Mesenchymal stem cell (in vitro differentiated cells and primary cell): ENCODE results near the gene FSD1L.

ENCODE experiments used
- DNase-seq: peaks from one replicate; pipeline ENCODE4 v3.0.0-alpha.2; 2013
- H2AFZ ChIP-seq: one replicate; pipeline ENCODE4 v1.6.1; 2013; ENCODE audit warnings: low read depth, mild to moderate bottlenecking, control low read depth, inconsistent platforms, low read length, moderate library complexity
- H2AK5ac ChIP-seq: 2 replicates; pipeline ENCODE4 v1.6.1; 2013; ENCODE audit warnings: low read length, moderate library complexity, mild to moderate bottlenecking, inconsistent platforms; ENCODE audit not compliant: severe bottlenecking
- H2BK120ac ChIP-seq: one replicate; pipeline ENCODE4 v1.6.1; 2013; ENCODE audit warnings: low read depth, mild to moderate bottlenecking, inconsistent platforms, low read length, moderate library complexity
- H2BK12ac ChIP-seq, 2 experiments: one replicate each; pipeline ENCODE4 v1.6.1; 2013; ENCODE audit warnings: inconsistent platforms in 2 of 2, low read length in 2 of 2, mild to moderate bottlenecking in 2 of 2, moderate library complexity in 2 of 2, control low read depth in 1 of 2
- H2BK15ac ChIP-seq: one replicate; pipeline ENCODE4 v1.6.1; 2013; ENCODE audit warnings: mild to moderate bottlenecking, low read depth, inconsistent platforms; ENCODE audit not compliant: poor library complexity, severe bottlenecking
- H2BK5ac ChIP-seq: 2 replicates; pipeline ENCODE4 v1.6.1; 2013; ENCODE audit warnings: low read depth, mild to moderate bottlenecking, low read length, control low read depth, inconsistent platforms; ENCODE audit not compliant: poor library complexity, severe bottlenecking
- H3K14ac ChIP-seq, 2 experiments: one replicate each; pipeline ENCODE4 v1.6.1; 2013; ENCODE audit warnings: inconsistent platforms in 2 of 2, low read length in 2 of 2, control low read depth in 1 of 2, mild to moderate bottlenecking in 1 of 2, moderate library complexity in 1 of 2
- H3K18ac ChIP-seq, 2 experiments: one replicate each; pipeline ENCODE4 v1.6.1; 2013; ENCODE audit warnings: inconsistent platforms in 2 of 2, low read length in 2 of 2, control low read depth in 1 of 2, low read depth in 1 of 2, mild to moderate bottlenecking in 1 of 2
- H3K23ac ChIP-seq, 2 experiments: one replicate each; pipeline ENCODE4 v1.6.1; 2013; ENCODE audit warnings: inconsistent platforms in 2 of 2, low read length in 2 of 2, mild to moderate bottlenecking in 2 of 2, moderate library complexity in 2 of 2, control low read depth in 1 of 2
- H3K27ac ChIP-seq: 2 replicates; pipeline ENCODE4 v1.5.1; 2013; ENCODE audit warnings: mild to moderate bottlenecking, moderate library complexity, low read length, control low read depth, inconsistent platforms; ENCODE audit not compliant: poor library complexity, severe bottlenecking
- H3K27me3 ChIP-seq, 2 experiments: 2 replicates each; pipeline versions ENCODE4 v1.6.1 to v1.7.0; 2013; ENCODE audit warnings: low read length in 2 of 2, mild to moderate bottlenecking in 2 of 2, moderate library complexity in 2 of 2, control low read depth in 1 of 2, inconsistent platforms in 1 of 2; ENCODE audit not compliant: control insufficient read depth in 1 of 2, insufficient read depth in 1 of 2
- H3K36me3 ChIP-seq, 2 experiments: 2 replicates each; pipeline versions ENCODE4 v1.6.1 to v1.7.0; 2013; ENCODE audit warnings: low read length in 2 of 2, control low read depth in 1 of 2, inconsistent platforms in 1 of 2, low read depth in 1 of 2, mild to moderate bottlenecking in 1 of 2; ENCODE audit not compliant: insufficient read depth in 2 of 2, control insufficient read depth in 1 of 2
- H3K4ac ChIP-seq, 2 experiments: one replicate each; pipeline ENCODE4 v1.6.1; 2013; ENCODE audit warnings: inconsistent platforms in 2 of 2, low read length in 2 of 2, mild to moderate bottlenecking in 2 of 2, moderate library complexity in 2 of 2, control low read depth in 1 of 2, low read depth in 1 of 2
- H3K4me1 ChIP-seq: 2 replicates; pipeline ENCODE4 v1.6.1; 2013; ENCODE audit warnings: low read depth, low read length, control low read depth; ENCODE audit not compliant: control insufficient read depth, insufficient read depth
- H3K4me2 ChIP-seq: 2 replicates; pipeline ENCODE4 v1.6.1; 2013; ENCODE audit warnings: low read length, mild to moderate bottlenecking, inconsistent platforms; ENCODE audit not compliant: poor library complexity, severe bottlenecking
- H3K4me3 ChIP-seq, 2 experiments: 2 replicates each; pipeline versions ENCODE4 v1.5.1 to v1.7.0; 2013; ENCODE audit warnings: low read length in 2 of 2, mild to moderate bottlenecking in 2 of 2, control low read depth in 1 of 2, low read depth in 1 of 2; ENCODE audit not compliant: insufficient read depth in 1 of 2
- H3K79me1 ChIP-seq: replicated peaks from 2 replicates; pipeline ENCODE4 v1.6.1; 2013; ENCODE audit warnings: mild to moderate bottlenecking, control low read depth, low read length, inconsistent platforms; ENCODE audit not compliant: poor library complexity, severe bottlenecking
- H3K9ac ChIP-seq: 2 replicates; pipeline ENCODE4 v1.7.0; 2013; ENCODE audit warnings: mild to moderate bottlenecking, low read length, moderate library complexity
- H3K9me3 ChIP-seq: 2 replicates; pipeline ENCODE4 v1.7.0; 2013; ENCODE audit warnings: mild to moderate bottlenecking, low read length; ENCODE audit not compliant: control insufficient read depth
- H4K8ac ChIP-seq: one replicate; pipeline ENCODE4 v1.6.1; 2013; ENCODE audit warnings: inconsistent platforms, mild to moderate bottlenecking, low read length, moderate library complexity
- H4K91ac ChIP-seq: one replicate; pipeline ENCODE4 v1.6.1; 2013; ENCODE audit warnings: mild to moderate bottlenecking, low read length, inconsistent platforms
- WGBS: methylation state at CpG from one replicate; pipeline ENCODE4 v1.1.7; 2013; ENCODE audit warnings: mixed read lengths; 5-methylcytosine and 5-hydroxymethylcytosine counted together

Gene FSD1L

GRCh38 chr9:105405514-105406131, 42.2 kb upstream of the FSD1L start:
- H3K9me3 ChIP-seq = no peaks in the 10 kb centered on the region
- H3K4me2 ChIP-seq = no peak overlapping the region
- H2BK5ac ChIP-seq = no peak overlapping the region
- no peak overlapping the region for H3K18ac ChIP-seq
- no peak overlapping the region for H2BK15ac ChIP-seq
- 7% methylated on average over 6 of the region's 6 CpGs for WGBS
- no peaks in the 10 kb centered on the region for H3K36me3 ChIP-seq
- no peak overlapping the region for H2AFZ ChIP-seq
- H2AK5ac ChIP-seq = no peak overlapping the region
- H3K4me3 ChIP-seq = no peak overlapping the region
- no peak overlapping the region for H3K9ac ChIP-seq
- H2BK120ac ChIP-seq = no peak overlapping the region
- DNase-seq = peak; percentile 46
- H3K27me3 ChIP-seq = no peaks in the 10 kb centered on the region
- no peaks in the 10 kb centered on the region for H3K4me1 ChIP-seq
- no peak overlapping the region for H4K8ac ChIP-seq
- H3K14ac ChIP-seq = no peak overlapping the region
- H3K23ac ChIP-seq = no peak overlapping the region
- H3K79me1 ChIP-seq = no peaks in the 10 kb centered on the region
- H3K4ac ChIP-seq = no peak overlapping the region
- no peak overlapping the region for H3K27ac ChIP-seq
- H2BK12ac ChIP-seq = no peak overlapping the region
- no peak overlapping the region for H4K91ac ChIP-seq

GRCh38 chr9:105406369-105406768, 41.5 kb upstream of the FSD1L start:
- Histone ChIP-seq H3K27me3 (no peaks in the 10 kb centered on the region), H3K23ac (no peak overlapping the region), H3K14ac (no peak overlapping the region), H3K4me1 (no peaks in the 10 kb centered on the region), H3K4me3 (no peak overlapping the region), H2BK120ac (no peak overlapping the region), H3K4me2 (no peak overlapping the region), H4K91ac (no peak overlapping the region), H2AK5ac (no peak overlapping the region), H3K27ac (no peak overlapping the region), H2BK12ac (no peak overlapping the region), H2AFZ (no peak overlapping the region), H3K18ac (no peak overlapping the region), H2BK5ac (no peak overlapping the region), H3K79me1 (no peaks in the 10 kb centered on the region), H3K4ac (no peak overlapping the region), H4K8ac (no peak overlapping the region), H3K9me3 (peaks cover 3% of the 10 kb centered on the region), H2BK15ac (no peak overlapping the region), H3K36me3 (no peaks in the 10 kb centered on the region), H3K9ac (no peak overlapping the region)
- WGBS = 73% methylated on average over 5 of the region's 6 CpGs
- DNase-seq = no peak

DNA sequence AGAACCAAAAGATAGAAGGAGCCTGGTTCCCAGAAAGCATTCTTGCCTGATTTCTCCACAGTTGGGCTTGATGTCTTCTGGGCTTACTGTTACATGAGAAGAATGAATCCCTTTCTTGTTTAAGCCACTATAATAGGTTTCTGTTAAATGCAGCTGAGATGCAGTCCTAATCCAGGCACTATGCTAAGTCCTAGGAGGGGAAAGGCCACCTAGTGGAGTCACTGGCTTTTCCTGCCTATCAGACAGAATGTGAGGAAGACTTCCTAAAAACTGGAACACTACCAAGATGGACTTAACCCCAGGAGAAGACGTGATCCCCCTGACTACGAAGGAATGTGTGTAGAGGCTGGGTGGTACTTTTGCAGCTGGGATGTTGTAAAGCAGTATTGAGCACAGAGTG, 34.3 kb upstream of the FSD1L start:
- Histone ChIP-seq H3K23ac (no peak overlapping the region), H3K27me3 (no peaks in the 10 kb centered on the region), H2AFZ (no peak overlapping the region), H3K9me3 (peaks cover 8% of the 10 kb centered on the region), H3K14ac (no peak overlapping the region), H3K36me3 (no peaks in the 10 kb centered on the region), H4K8ac (no peak overlapping the region), H4K91ac (no peak overlapping the region), H2AK5ac (no peak overlapping the region), H3K79me1 (no peaks in the 10 kb centered on the region), H3K9ac (no peak overlapping the region), H3K4me1 (peaks cover 1% of the 10 kb centered on the region), H3K18ac (peak overlapping the region in 1 of 2 experiments; percentile 21), H2BK5ac (no peak overlapping the region), H2BK12ac (no peak overlapping the region), H2BK15ac (no peak overlapping the region), H2BK120ac (no peak overlapping the region), H3K27ac (no peak overlapping the region), H3K4me3 (no peak overlapping the region), H3K4me2 (no peak overlapping the region), H3K4ac (no peak overlapping the region)
- DNase-seq = peak; percentile 48
- 53% methylated on average over 2 of the region's 2 CpGs for WGBS

GRCh38 chr9:105414947-105415661, 32.7 kb upstream of the FSD1L start:
- DNase-seq = peak; percentile 65
- no peak overlapping the region for H3K18ac ChIP-seq
- no peaks in the 10 kb centered on the region for H3K79me1 ChIP-seq
- no peak overlapping the region for H3K14ac ChIP-seq
- no peak overlapping the region for H3K4ac ChIP-seq
- H3K36me3 ChIP-seq = no peaks in the 10 kb centered on the region
- no peak overlapping the region for H2BK5ac ChIP-seq
- H4K8ac ChIP-seq = no peak overlapping the region
- no peak overlapping the region for H2BK12ac ChIP-seq
- peak overlapping the region; percentile 19 for H3K9ac ChIP-seq
- H3K27me3 ChIP-seq = no peaks in the 10 kb centered on the region
- peaks cover 1% of the 10 kb centered on the region for H3K4me1 ChIP-seq
- no peak overlapping the region for H4K91ac ChIP-seq
- H3K4me2 ChIP-seq = no peak overlapping the region
- no peak overlapping the region for H2AFZ ChIP-seq
- H3K27ac ChIP-seq = no peak overlapping the region
- H2BK120ac ChIP-seq = no peak overlapping the region
- no peak overlapping the region for H3K4me3 ChIP-seq
- 9% methylated on average over 5 of the region's 6 CpGs for WGBS
- H3K23ac ChIP-seq = no peak overlapping the region
- H3K9me3 ChIP-seq = peaks cover 8% of the 10 kb centered on the region
- H2BK15ac ChIP-seq = no peak overlapping the region
- H2AK5ac ChIP-seq = no peak overlapping the region
